GM12878 (cell line): ENCODE data around the gene NFYC. TPM values are rescaled to one million over a fixed set of nuclear protein-coding genes. Genes with fewer than 3 reads are reported as not detected.

ENCODE experiments used
- EZH2 ChIP-seq: IDR thresholded peaks from 2 replicates; pipeline ENCODE4 v1.6.1; 2012; ENCODE audit warnings: low read depth, mild to moderate bottlenecking, control low read depth, inconsistent platforms, low read length, borderline replicate concordance; ENCODE audit not compliant: control insufficient read depth
- HDGF ChIP-seq: fragments of 450-650 bp; IDR thresholded peaks from 2 replicates; pipeline ENCODE4 v1.6.1; 2016; ENCODE audit warnings: antibody characterized with exemption
- KAT2A ChIP-seq: conservative IDR thresholded peaks from 2 replicates; pipeline ENCODE4 v1.6.1; 2011; ENCODE audit warnings: low read depth, low read length; ENCODE audit not compliant: control insufficient read depth
- MTA2 ChIP-seq: fragments of 450-650 bp; IDR thresholded peaks from 2 replicates; pipeline ENCODE4 v1.6.1; 2016; ENCODE audit warnings: low read depth, mild to moderate bottlenecking, moderate library complexity
- NBN ChIP-seq: fragments of 450-650 bp; IDR thresholded peaks from 2 replicates; pipeline ENCODE4 v1.6.1; 2016
- NR2F1 ChIP-seq: fragments of 450-650 bp; conservative IDR thresholded peaks from 2 replicates; pipeline ENCODE4 v1.6.1; 2017; ENCODE audit warnings: mild to moderate bottlenecking
- POLR2AphosphoS2 ChIP-seq: IDR thresholded peaks from 2 replicates; pipeline ENCODE4 v1.6.1; 2011; ENCODE audit warnings: low read depth, mild to moderate bottlenecking, low read length, improper control_type of control experiment, moderate library complexity
- STAT3 ChIP-seq: IDR thresholded peaks from 2 replicates; pipeline ENCODE4 v1.6.1; 2011; ENCODE audit warnings: low read depth, low read length, improper control_type of control experiment
- YBX1 ChIP-seq: fragments of 450-650 bp; IDR thresholded peaks from 2 replicates; pipeline ENCODE4 v1.6.1; 2016; ENCODE audit warnings: antibody characterized with exemption
- polyA plus RNA-seq, 11 experiments: library from polyadenylated mRNA; depleted of rRNA in 4 of 11; unstranded in 6 of 11; stranded (reverse) in 5 of 11; fragments of >200 nt; fragmentation: Nextera tagmentation in 4 of 11; fragmentation: Illumina TruSeq in 1 of 11; extraction: Ambion mirVana in 4 of 11; extraction: Trizol in 1 of 11; gene quantifications; 1 replicate in 1 of 11; 2 replicates in 10 of 11; pipeline versions ENCODE4 v1.2.1 to v1.2.3, GENCODE V29; 2011 to 2016; ENCODE audit warnings: inconsistent platforms in 2 of 11, missing spikeins in 2 of 11, low read depth in 1 of 11
- total RNA-seq, 4 experiments: library from RNA; depleted of rRNA in 3 of 4; stranded (reverse); fragments of >200 nt in 3 of 4; fragmentation: Illumina TruSeq in 1 of 4; extraction: Trizol in 1 of 4; gene quantifications; 2 replicates each; pipeline versions ENCODE4 v1.2.1 to v1.2.3, GENCODE V29; 2013 to 2021
- TF ChIP-seq, protein P1 (sequence below): IDR thresholded peaks from 2 replicates; pipeline ENCODE4 v1.6.1; 2011; ENCODE audit warnings: low read depth, low read length, improper control_type of control experiment, borderline replicate concordance
- TF ChIP-seq, protein P2 (sequence below): fragments of 450-650 bp; IDR thresholded peaks from 2 replicates; pipeline ENCODE4 v1.6.1; 2017; ENCODE audit warnings: borderline replicate concordance
- TF ChIP-seq, protein P3 (sequence below): fragments of 450-650 bp; IDR thresholded peaks from 2 replicates; pipeline ENCODE4 v1.6.1; 2016; ENCODE audit warnings: mild to moderate bottlenecking

The NFYC gene
- total and polyA plus RNA-seq, 10 of the 15 experiments (the other 5 are each of a cell fraction or from before 2014, with no cell fraction given), result 4.3 to 84.2 (median 58.3) TPM

DNA sequence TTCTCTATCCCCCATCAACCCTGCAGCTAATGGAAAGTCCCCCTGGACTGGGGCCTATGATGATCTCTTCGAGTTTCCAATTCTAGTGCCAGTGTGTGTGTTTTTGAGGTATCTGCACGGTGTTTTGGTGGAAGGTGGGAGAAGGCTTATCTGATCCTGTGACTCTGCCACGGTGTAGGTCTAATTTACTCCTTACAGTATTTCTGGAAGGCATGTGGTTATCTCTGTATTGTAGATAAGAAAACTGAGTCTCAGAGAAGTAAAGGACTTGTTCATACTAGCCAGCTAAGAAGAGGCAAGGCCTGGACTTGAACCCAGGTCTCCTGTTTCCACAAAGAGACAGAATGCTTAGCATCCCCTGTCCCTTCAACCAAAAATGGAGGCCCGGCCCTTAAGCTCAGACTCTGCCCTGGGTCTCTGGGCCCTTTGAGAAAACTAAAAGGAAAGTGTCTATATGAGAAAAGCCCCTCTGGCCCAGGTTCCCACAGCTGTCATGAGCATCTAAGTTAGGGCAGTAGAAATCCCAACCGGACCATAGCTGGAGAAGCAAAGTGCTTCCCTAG lies 46.3 kb upstream of the NFYC start (continued):
- TF ChIP-seq, protein P1, sequence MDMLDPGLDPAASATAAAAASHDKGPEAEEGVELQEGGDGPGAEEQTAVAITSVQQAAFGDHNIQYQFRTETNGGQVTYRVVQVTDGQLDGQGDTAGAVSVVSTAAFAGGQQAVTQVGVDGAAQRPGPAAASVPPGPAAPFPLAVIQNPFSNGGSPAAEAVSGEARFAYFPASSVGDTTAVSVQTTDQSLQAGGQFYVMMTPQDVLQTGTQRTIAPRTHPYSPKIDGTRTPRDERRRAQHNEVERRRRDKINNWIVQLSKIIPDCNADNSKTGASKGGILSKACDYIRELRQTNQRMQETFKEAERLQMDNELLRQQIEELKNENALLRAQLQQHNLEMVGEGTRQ, result no peak
- TF ChIP-seq HDGF (no peak), MTA2 (no peak), POLR2AphosphoS2 (no peak), EZH2 (no peak), STAT3 (no peak), KAT2A (no peak), YBX1 (no peak), NR2F1 (no peak), NBN (no peak)
- TF ChIP-seq, protein P2, sequence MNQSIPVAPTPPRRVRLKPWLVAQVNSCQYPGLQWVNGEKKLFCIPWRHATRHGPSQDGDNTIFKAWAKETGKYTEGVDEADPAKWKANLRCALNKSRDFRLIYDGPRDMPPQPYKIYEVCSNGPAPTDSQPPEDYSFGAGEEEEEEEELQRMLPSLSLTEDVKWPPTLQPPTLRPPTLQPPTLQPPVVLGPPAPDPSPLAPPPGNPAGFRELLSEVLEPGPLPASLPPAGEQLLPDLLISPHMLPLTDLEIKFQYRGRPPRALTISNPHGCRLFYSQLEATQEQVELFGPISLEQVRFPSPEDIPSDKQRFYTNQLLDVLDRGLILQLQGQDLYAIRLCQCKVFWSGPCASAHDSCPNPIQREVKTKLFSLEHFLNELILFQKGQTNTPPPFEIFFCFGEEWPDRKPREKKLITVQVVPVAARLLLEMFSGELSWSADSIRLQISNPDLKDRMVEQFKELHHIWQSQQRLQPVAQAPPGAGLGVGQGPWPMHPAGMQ, result no peak
- TF ChIP-seq, protein P3, sequence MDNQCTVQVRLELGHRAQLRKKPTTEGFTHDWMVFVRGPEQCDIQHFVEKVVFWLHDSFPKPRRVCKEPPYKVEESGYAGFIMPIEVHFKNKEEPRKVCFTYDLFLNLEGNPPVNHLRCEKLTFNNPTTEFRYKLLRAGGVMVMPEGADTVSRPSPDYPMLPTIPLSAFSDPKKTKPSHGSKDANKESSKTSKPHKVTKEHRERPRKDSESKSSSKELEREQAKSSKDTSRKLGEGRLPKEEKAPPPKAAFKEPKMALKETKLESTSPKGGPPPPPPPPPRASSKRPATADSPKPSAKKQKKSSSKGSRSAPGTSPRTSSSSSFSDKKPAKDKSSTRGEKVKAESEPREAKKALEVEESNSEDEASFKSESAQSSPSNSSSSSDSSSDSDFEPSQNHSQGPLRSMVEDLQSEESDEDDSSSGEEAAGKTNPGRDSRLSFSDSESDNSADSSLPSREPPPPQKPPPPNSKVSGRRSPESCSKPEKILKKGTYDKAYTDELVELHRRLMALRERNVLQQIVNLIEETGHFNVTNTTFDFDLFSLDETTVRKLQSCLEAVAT, result no peak
